Liver (tissue), 9 donors: ENCODE measurements around the gene XAB2. TPM values are rescaled to one million over a fixed set of nuclear protein-coding genes. Genes with fewer than 3 reads are reported as not detected.

Source experiments
- DNase-seq: peaks from one replicate; pipeline ENCODE4 v3.0.0-alpha.2; 2017; ENCODE audit warnings: low spot score
- H3K27ac ChIP-seq, 2 donors: one replicate each; pipeline ENCODE4 v1.7.0; 2013; ENCODE audit warnings: inconsistent platforms in 2 of 2, low read length in 2 of 2, control low read depth in 1 of 2, low read depth in 1 of 2, mild to moderate bottlenecking in 1 of 2
- H3K27me3 ChIP-seq, 4 donors: one replicate each; pipeline versions ENCODE4 v1.6.1 to v1.7.0; 2013; ENCODE audit warnings: low read length in 3 of 4, inconsistent platforms in 1 of 4, mild to moderate bottlenecking in 1 of 4, moderate library complexity in 1 of 4; ENCODE audit not compliant: control insufficient read depth in 4 of 4, insufficient read depth in 4 of 4
- H3K36me3 ChIP-seq, 4 donors: one replicate each; pipeline versions ENCODE4 v1.6.1 to v1.7.0; 2013; ENCODE audit warnings: low read length in 3 of 4, mild to moderate bottlenecking in 3 of 4, low read depth in 1 of 4, moderate library complexity in 1 of 4; ENCODE audit not compliant: control insufficient read depth in 4 of 4, insufficient read depth in 3 of 4
- H3K4me1 ChIP-seq, 4 donors: one replicate each; pipeline versions ENCODE4 v1.6.1 to v1.7.0; 2013; ENCODE audit warnings: low read length in 3 of 4, mild to moderate bottlenecking in 3 of 4, moderate library complexity in 1 of 4; ENCODE audit not compliant: control insufficient read depth in 4 of 4, insufficient read depth in 4 of 4
- H3K4me3 ChIP-seq, 3 donors: one replicate each; pipeline versions ENCODE4 v1.6.1 to v1.7.0; 2013; ENCODE audit warnings: low read length in 3 of 3, control low read depth in 1 of 3, low read depth in 1 of 3, mild to moderate bottlenecking in 1 of 3
- H3K9ac ChIP-seq, 2 donors: one replicate each; pipeline ENCODE4 v1.7.0; 2013; ENCODE audit warnings: low read length in 2 of 2, mild to moderate bottlenecking in 2 of 2, moderate library complexity in 2 of 2, control low read depth in 1 of 2, low read depth in 1 of 2
- H3K9me3 ChIP-seq, 4 donors: one replicate each; pipeline versions ENCODE4 v1.6.1 to v1.7.0; 2013; ENCODE audit warnings: low read length in 3 of 4; ENCODE audit not compliant: control insufficient read depth in 4 of 4
- EGR1 ChIP-seq, 2 donors: IDR thresholded peaks; 2 replicates each; pipeline ENCODE4 v1.6.1; 2016 to 2018; ENCODE audit warnings: antibody characterized with exemption in 2 of 2, low read depth in 2 of 2
- FOXA1 ChIP-seq: IDR thresholded peaks from 2 replicates; pipeline ENCODE4 v1.6.1; 2016; ENCODE audit warnings: antibody characterized with exemption
- FOXA2 ChIP-seq: IDR thresholded peaks from 2 replicates; pipeline ENCODE4 v1.6.1; 2016; ENCODE audit warnings: antibody characterized with exemption
- GABPA ChIP-seq, 2 donors: IDR thresholded peaks in 1 of 2; conservative IDR thresholded peaks in 1 of 2; 2 replicates each; pipeline ENCODE4 v1.6.1; 2016; ENCODE audit warnings: antibody characterized with exemption in 2 of 2, mild to moderate bottlenecking in 1 of 2, moderate library complexity in 1 of 2
- HNF4A ChIP-seq, 2 donors: conservative IDR thresholded peaks; 2 replicates each; pipeline ENCODE4 v1.6.1; 2016; ENCODE audit warnings: antibody characterized with exemption in 2 of 2, mild to moderate bottlenecking in 2 of 2
- HNF4G ChIP-seq: IDR thresholded peaks from 2 replicates; pipeline ENCODE4 v1.6.1; 2016; ENCODE audit warnings: antibody characterized with exemption
- JUND ChIP-seq, 2 donors: IDR thresholded peaks; 2 replicates each; pipeline ENCODE4 v1.6.1; 2016; ENCODE audit warnings: antibody characterized with exemption in 2 of 2
- NR2F2 ChIP-seq: IDR thresholded peaks from 2 replicates; pipeline ENCODE4 v1.6.1; 2016; ENCODE audit warnings: antibody characterized with exemption
- RAD21 ChIP-seq, 2 donors: IDR thresholded peaks; 2 replicates each; pipeline ENCODE4 v1.6.1; 2016; ENCODE audit warnings: antibody characterized with exemption in 2 of 2, mild to moderate bottlenecking in 2 of 2
- RXRA ChIP-seq, 2 donors: IDR thresholded peaks; 2 replicates each; pipeline ENCODE4 v1.6.1; 2017 to 2018; ENCODE audit warnings: antibody characterized with exemption in 2 of 2, mild to moderate bottlenecking in 1 of 2
- SP1 ChIP-seq: IDR thresholded peaks from 2 replicates; pipeline ENCODE4 v1.6.1; 2018; ENCODE audit warnings: antibody characterized with exemption, mild to moderate bottlenecking
- TAF1 ChIP-seq: conservative IDR thresholded peaks from 2 replicates; pipeline ENCODE4 v1.6.1; 2016; ENCODE audit warnings: antibody characterized with exemption, mild to moderate bottlenecking
- YY1 ChIP-seq: IDR thresholded peaks from 2 replicates; pipeline ENCODE4 v1.6.1; 2016; ENCODE audit warnings: antibody characterized with exemption, mild to moderate bottlenecking
- WGBS: extraction: QIAGEN DNeasy Blood & Tissue Kit; methylation state at CpG from one replicate; pipeline ENCODE4 v1.1.7; 2013; 5-methylcytosine and 5-hydroxymethylcytosine counted together
- polyA plus RNA-seq, 2 donors: library from polyadenylated mRNA; stranded (reverse) in 1 of 2; unstranded in 1 of 2; fragments of 200-250 nt in 1 of 2; fragments of >200 nt in 1 of 2; fragmentation: Nextera tagmentation in 1 of 2; extraction: Ambion mirVana in 1 of 2; gene quantifications; one replicate each; pipeline versions ENCODE4 v1.2.1 to v1.2.3, GENCODE V29; 2013 to 2015
- total RNA-seq, 2 donors: library from RNA; depleted of rRNA; stranded (reverse); fragments of >200 nt; gene quantifications; one replicate each; pipeline ENCODE4 v1.2.3, GENCODE V29; 2014
- TF ChIP-seq, protein P1 (sequence below): fragments of 150-350 bp; IDR thresholded peaks from 2 replicates; pipeline ENCODE4 v1.5.1; 2017; ENCODE audit warnings: improper control_type of control experiment, low read depth, low read length; ENCODE audit not compliant: missing input control
- TF ChIP-seq, protein P2 (sequence below): IDR thresholded peaks from 2 replicates; pipeline ENCODE4 v1.6.1; 2016; ENCODE audit warnings: antibody characterized with exemption
- TF ChIP-seq, protein P3 (sequence below): IDR thresholded peaks from 2 replicates; pipeline ENCODE4 v1.6.1; 2016; ENCODE audit warnings: antibody characterized with exemption, mild to moderate bottlenecking
- TF ChIP-seq, protein P4 (sequence below): IDR thresholded peaks from 2 replicates; pipeline ENCODE4 v1.6.1; 2016; ENCODE audit warnings: antibody characterized with exemption
- TF ChIP-seq, protein P5 (sequence below): IDR thresholded peaks from 2 replicates; pipeline ENCODE4 v1.6.1; 2016; ENCODE audit warnings: antibody characterized with exemption
- donor health status: healthy.
- donor health status: healthy.
- donor health status: healthy.
- donor health status: healthy.
- donor health status: healthy.

XAB2 gene
- total and polyA plus RNA-seq, 4 donors: 5.1 to 21.3 (median 15.3) TPM

DNA sequence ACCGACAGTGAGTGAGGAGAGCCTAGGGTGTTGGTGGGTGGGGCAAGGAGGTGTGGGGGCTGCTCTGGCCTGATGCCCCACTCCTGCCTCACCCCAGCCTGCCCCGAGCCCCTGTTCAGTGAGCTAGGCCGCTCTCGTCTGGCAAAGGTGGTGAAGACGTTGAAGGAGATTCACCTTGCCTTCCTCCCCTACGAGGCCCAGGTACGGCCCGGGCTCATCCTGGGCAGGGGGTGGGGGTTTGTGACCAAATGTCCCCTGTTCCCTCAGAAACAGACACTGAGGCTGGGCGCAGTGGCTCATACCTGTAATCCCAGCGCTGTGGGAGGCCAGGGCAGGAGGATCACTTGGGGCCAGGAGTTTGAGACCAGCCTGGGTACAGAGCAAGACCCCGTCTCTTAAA, 11.5 kb upstream of the XAB2 start:
- no peak for TF ChIP-seq NR2F2
- TF ChIP-seq, protein P1, sequence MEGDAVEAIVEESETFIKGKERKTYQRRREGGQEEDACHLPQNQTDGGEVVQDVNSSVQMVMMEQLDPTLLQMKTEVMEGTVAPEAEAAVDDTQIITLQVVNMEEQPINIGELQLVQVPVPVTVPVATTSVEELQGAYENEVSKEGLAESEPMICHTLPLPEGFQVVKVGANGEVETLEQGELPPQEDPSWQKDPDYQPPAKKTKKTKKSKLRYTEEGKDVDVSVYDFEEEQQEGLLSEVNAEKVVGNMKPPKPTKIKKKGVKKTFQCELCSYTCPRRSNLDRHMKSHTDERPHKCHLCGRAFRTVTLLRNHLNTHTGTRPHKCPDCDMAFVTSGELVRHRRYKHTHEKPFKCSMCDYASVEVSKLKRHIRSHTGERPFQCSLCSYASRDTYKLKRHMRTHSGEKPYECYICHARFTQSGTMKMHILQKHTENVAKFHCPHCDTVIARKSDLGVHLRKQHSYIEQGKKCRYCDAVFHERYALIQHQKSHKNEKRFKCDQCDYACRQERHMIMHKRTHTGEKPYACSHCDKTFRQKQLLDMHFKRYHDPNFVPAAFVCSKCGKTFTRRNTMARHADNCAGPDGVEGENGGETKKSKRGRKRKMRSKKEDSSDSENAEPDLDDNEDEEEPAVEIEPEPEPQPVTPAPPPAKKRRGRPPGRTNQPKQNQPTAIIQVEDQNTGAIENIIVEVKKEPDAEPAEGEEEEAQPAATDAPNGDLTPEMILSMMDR: no peak
- no peak for TF ChIP-seq HNF4A (conservative IDR thresholded peaks at IDR 0.05)
- TF ChIP-seq RAD21 (IDR thresholded peaks at IDR 0.05): no peak
- no peak for TF ChIP-seq YY1
- no peak for TF ChIP-seq TAF1
- no peak for TF ChIP-seq JUND (IDR thresholded peaks at IDR 0.05)
- TF ChIP-seq RXRA (IDR thresholded peaks at IDR 0.05): no peak
- TF ChIP-seq, protein P2, sequence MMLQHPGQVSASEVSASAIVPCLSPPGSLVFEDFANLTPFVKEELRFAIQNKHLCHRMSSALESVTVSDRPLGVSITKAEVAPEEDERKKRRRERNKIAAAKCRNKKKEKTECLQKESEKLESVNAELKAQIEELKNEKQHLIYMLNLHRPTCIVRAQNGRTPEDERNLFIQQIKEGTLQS: no peak
- TF ChIP-seq, protein P3, sequence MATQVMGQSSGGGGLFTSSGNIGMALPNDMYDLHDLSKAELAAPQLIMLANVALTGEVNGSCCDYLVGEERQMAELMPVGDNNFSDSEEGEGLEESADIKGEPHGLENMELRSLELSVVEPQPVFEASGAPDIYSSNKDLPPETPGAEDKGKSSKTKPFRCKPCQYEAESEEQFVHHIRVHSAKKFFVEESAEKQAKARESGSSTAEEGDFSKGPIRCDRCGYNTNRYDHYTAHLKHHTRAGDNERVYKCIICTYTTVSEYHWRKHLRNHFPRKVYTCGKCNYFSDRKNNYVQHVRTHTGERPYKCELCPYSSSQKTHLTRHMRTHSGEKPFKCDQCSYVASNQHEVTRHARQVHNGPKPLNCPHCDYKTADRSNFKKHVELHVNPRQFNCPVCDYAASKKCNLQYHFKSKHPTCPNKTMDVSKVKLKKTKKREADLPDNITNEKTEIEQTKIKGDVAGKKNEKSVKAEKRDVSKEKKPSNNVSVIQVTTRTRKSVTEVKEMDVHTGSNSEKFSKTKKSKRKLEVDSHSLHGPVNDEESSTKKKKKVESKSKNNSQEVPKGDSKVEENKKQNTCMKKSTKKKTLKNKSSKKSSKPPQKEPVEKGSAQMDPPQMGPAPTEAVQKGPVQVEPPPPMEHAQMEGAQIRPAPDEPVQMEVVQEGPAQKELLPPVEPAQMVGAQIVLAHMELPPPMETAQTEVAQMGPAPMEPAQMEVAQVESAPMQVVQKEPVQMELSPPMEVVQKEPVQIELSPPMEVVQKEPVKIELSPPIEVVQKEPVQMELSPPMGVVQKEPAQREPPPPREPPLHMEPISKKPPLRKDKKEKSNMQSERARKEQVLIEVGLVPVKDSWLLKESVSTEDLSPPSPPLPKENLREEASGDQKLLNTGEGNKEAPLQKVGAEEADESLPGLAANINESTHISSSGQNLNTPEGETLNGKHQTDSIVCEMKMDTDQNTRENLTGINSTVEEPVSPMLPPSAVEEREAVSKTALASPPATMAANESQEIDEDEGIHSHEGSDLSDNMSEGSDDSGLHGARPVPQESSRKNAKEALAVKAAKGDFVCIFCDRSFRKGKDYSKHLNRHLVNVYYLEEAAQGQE: no peak
- no peak for TF ChIP-seq HNF4G
- TF ChIP-seq EGR1 (IDR thresholded peaks at IDR 0.05; ENCODE audit: low read depth in 2 of 2): no peak
- no peak for TF ChIP-seq SP1
- TF ChIP-seq, protein P4, sequence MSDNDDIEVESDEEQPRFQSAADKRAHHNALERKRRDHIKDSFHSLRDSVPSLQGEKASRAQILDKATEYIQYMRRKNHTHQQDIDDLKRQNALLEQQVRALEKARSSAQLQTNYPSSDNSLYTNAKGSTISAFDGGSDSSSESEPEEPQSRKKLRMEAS: no peak
- TF ChIP-seq FOXA2: no peak
- Histone ChIP-seq H3K36me3 (peaks cover 0 to 3% (median 0%) of the 10 kb centered on the region in 4 donors), H3K9me3 (no peaks in the 10 kb centered on the region), H3K9ac (no peak overlapping the region), H3K27ac (no peak overlapping the region), H3K4me3 (no peak overlapping the region), H3K27me3 (no peaks in the 10 kb centered on the region), H3K4me1 (peaks cover 1 to 19% (median 14%) of the 10 kb centered on the region in 4 donors)
- WGBS: 96% methylated on average over 11 of the region's 11 CpGs
- no peak for DNase-seq

DNA sequence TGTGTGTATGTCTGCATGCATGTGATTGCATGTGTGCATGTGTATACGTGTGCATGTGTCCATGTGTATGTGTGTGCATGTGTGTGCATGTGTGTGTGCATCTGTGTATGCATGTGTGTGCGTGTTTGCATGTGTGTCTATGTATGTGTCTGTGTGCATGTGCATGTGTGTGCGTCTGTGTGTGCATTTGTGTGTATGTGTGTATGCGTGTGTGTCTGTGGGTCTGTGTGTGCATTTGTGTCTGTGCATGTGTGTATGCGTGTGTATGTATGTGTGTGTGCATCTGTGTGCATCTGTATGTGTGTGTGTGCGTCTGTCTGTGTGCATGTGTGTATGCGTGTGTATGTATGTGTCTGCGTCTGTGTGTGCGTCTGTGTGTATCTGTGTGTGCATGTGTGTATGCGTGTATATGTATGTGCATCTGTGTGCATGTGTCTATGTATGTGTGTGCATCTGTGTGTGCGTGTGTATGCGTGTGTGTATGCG, 10.6 kb upstream of the XAB2 start:
- no peak overlapping the region for H3K4me3 ChIP-seq
- no peak overlapping the region for H3K9ac ChIP-seq
- H3K27ac ChIP-seq: no peak overlapping the region
- no peaks in the 10 kb centered on the region for H3K27me3 ChIP-seq
- DNase-seq: no peak
- no peak for TF ChIP-seq YY1
- TF ChIP-seq, protein P3: no peak
- no peak for TF ChIP-seq SP1
- TF ChIP-seq, protein P5, sequence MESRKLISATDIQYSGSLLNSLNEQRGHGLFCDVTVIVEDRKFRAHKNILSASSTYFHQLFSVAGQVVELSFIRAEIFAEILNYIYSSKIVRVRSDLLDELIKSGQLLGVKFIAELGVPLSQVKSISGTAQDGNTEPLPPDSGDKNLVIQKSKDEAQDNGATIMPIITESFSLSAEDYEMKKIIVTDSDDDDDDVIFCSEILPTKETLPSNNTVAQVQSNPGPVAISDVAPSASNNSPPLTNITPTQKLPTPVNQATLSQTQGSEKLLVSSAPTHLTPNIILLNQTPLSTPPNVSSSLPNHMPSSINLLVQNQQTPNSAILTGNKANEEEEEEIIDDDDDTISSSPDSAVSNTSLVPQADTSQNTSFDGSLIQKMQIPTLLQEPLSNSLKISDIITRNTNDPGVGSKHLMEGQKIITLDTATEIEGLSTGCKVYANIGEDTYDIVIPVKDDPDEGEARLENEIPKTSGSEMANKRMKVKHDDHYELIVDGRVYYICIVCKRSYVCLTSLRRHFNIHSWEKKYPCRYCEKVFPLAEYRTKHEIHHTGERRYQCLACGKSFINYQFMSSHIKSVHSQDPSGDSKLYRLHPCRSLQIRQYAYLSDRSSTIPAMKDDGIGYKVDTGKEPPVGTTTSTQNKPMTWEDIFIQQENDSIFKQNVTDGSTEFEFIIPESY: no peak
- TF ChIP-seq FOXA1: no peak
- no peak for TF ChIP-seq GABPA (IDR thresholded peaks at IDR 0.05 in 1 of 2, conservative IDR thresholded peaks at IDR 0.05 in 1 of 2)
- TF ChIP-seq, protein P2: no peak
- no peak for TF ChIP-seq RXRA (IDR thresholded peaks at IDR 0.05)
- TF ChIP-seq, protein P1: no peak
- no peak for TF ChIP-seq HNF4A (conservative IDR thresholded peaks at IDR 0.05)
- peaks cover 0 to 3% (median 0%) of the 10 kb centered on the region in 4 donors for H3K36me3 ChIP-seq
- H3K9me3 ChIP-seq: no peaks in the 10 kb centered on the region
- WGBS: 97% methylated on average over 13 of the region's 13 CpGs
- peaks cover 1 to 25% (median 15%) of the 10 kb centered on the region in 4 donors for H3K4me1 ChIP-seq
